T-cell (primary cell): ENCODE measurements around the gene CAPN8. TPM values are rescaled to one million over a fixed set of nuclear protein-coding genes. Genes with fewer than 3 reads are reported as not detected.
A peak's percentile ranks its signal among the peaks of the same experiment; 100 is the strongest.

Source experiments
- ATAC-seq, 4 experiments: fragments of 200-7000 bp in 3 of 4; fragments of 150-1000 bp in 1 of 4; cut with Tn5 transposase; replicated peaks in 1 of 4; 1 replicate in 3 of 4; 2 replicates in 1 of 4; pipeline ENCODE4 v1.10.0; 2021; ENCODE audit warnings: moderate library complexity in 3 of 4, mild to moderate bottlenecking in 2 of 4, moderate number of reproducible peaks in 1 of 4
- CTCF ChIA-PET, 2 donors: fragments of 300-600 bp; sonication (Branson Sonifier 250); formaldehyde crosslinking; loops; one replicate each; lab custom pipeline; 2022; ENCODE audit warnings: antibody characterized with exemption in 2 of 2; lab: Charles Lee
- POLR2A ChIA-PET, 2 donors: fragments of 300-600 bp; sonication (Branson Sonifier 250); formaldehyde crosslinking; loops; one replicate each; lab custom pipeline; 2022; ENCODE audit warnings: antibody characterized with exemption in 2 of 2; lab: Charles Lee
- DNase-seq, 35 experiments: peaks; one replicate each; pipeline versions ENCODE4 v3.0.0 to v3.0.0-alpha.2; 2013 to 2023
- H3K27ac ChIP-seq: one replicate; pipeline ENCODE4 v1.5.1; 2013; ENCODE audit warnings: low read length
- H3K27me3 ChIP-seq, 2 experiments: replicated peaks in 1 of 2; 1 replicate in 1 of 2; 2 replicates in 1 of 2; pipeline versions ENCODE4 v1.6.1 to v1.7.0; 2013; ENCODE audit warnings: low read length in 1 of 2, mixed read lengths in 1 of 2; ENCODE audit not compliant: control insufficient read depth in 2 of 2, insufficient read depth in 2 of 2; ENCODE audit errors: extremely low read depth in 1 of 2
- H3K36me3 ChIP-seq, 2 donors: 1 replicate in 1 of 2; 2 replicates in 1 of 2; pipeline versions ENCODE4 v1.6.1 to v1.7.0; 2013; ENCODE audit warnings: low read length in 1 of 2; ENCODE audit not compliant: control insufficient read depth in 2 of 2, insufficient read depth in 1 of 2; ENCODE audit errors: extremely low read depth in 1 of 2
- H3K4me1 ChIP-seq, 2 experiments: 1 replicate in 1 of 2; 2 replicates in 1 of 2; pipeline versions ENCODE4 v1.6.1 to v1.7.0; 2013; ENCODE audit warnings: low read length in 2 of 2, mixed read lengths in 1 of 2; ENCODE audit not compliant: insufficient read depth in 2 of 2, control insufficient read depth in 1 of 2; ENCODE audit errors: extremely low read depth in 1 of 2
- H3K4me3 ChIP-seq, 2 donors: 1 replicate in 1 of 2; 2 replicates in 1 of 2; pipeline versions ENCODE4 v1.5.1 to v1.7.0; 2013; ENCODE audit warnings: mild to moderate bottlenecking in 2 of 2, low read length in 1 of 2, moderate library complexity in 1 of 2; ENCODE audit not compliant: control insufficient read depth in 1 of 2; ENCODE audit errors: extremely low read depth in 1 of 2
- H3K9me3 ChIP-seq: 2 replicates; pipeline ENCODE4 v1.7.0; 2013
- H3K27ac Mint-ChIP-seq, 2 donors: one replicate each; pipeline ENCODE4 v1.8.0; 2020 to 2021; ENCODE audit warnings: mild to moderate bottlenecking in 2 of 2, mixed read lengths in 2 of 2
- H3K27me3 Mint-ChIP-seq, 2 donors: one replicate each; pipeline ENCODE4 v1.8.0; 2021 to 2022; ENCODE audit warnings: mixed read lengths in 2 of 2
- H3K36me3 Mint-ChIP-seq: one replicate; pipeline ENCODE4 v1.8.0; 2021; ENCODE audit warnings: mixed read lengths
- H3K4me1 Mint-ChIP-seq, 3 donors: one replicate each; pipeline ENCODE4 v1.8.0; 2020 to 2022; ENCODE audit warnings: mixed read lengths in 3 of 3, mild to moderate bottlenecking in 1 of 3
- H3K4me3 Mint-ChIP-seq, 3 donors: one replicate each; pipeline ENCODE4 v1.8.0; 2020 to 2022; ENCODE audit warnings: mild to moderate bottlenecking in 3 of 3, mixed read lengths in 3 of 3, moderate library complexity in 3 of 3
- H3K9me3 Mint-ChIP-seq, 3 donors: one replicate each; pipeline ENCODE4 v1.8.0; 2020 to 2022; ENCODE audit warnings: mixed read lengths in 3 of 3
- WGBS: methylation state at CpG from one replicate; pipeline ENCODE4 v1.1.5; 2013; ENCODE audit warnings: missing lambda C conversion rate; ENCODE audit not compliant: insufficient coverage; 5-methylcytosine and 5-hydroxymethylcytosine counted together
- total RNA-seq, 35 experiments: library from RNA in 6 of 35; stranded (reverse) in 6 of 35; fragments of 120-200 nt in 1 of 35; gene quantifications; one replicate each; pipeline versions ENCODE4 v1.2.1 to v1.2.4 and lab custom pipeline; 2013 to 2026

The CAPN8 gene
- total RNA-seq, 5 donors from 2014 or later (not counting 1 experiment from before 2014, with no cell fraction given), result 0.38 to 0.99 (median 0.56) TPM

DNA sequence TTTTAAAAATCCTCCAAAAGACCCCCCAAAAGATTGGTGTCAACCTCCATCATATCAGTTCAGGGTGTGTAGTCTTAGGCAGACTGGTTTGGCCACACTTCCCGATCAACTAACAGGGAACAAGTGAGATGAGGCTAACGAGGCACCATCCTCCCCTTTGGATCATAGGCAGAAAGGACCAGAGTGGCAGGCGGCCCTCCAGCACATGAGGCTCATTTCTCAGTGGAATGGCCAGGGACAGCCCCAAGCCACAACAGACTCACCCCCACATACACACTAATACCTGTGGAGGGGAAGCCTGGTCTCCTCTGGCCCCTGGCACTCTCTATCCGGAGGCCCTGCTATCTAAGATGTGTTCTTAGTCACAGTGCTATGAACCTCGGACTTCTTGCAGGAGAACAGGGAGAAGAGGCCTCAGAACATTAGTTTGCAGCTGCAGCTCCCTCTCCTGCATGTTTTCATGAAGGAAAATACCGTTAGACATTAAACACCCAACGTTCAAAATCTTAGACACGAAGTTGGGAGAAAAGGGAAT lies 29.6 kb upstream of the CAPN8 start:
- Mint-ChIP-seq H3K4me3 (no peak overlapping the region), H3K9me3 (no peaks in the 10 kb centered on the region), H3K27ac (no peak overlapping the region), H3K36me3 (no peaks in the 10 kb centered on the region), H3K27me3 (peaks cover 0 to 4% of the 10 kb centered on the region in 2 donors), H3K4me1 (peaks cover 6 to 9% (median 7%) of the 10 kb centered on the region in 3 donors)
- Histone ChIP-seq H3K9me3 (no peaks in the 10 kb centered on the region), H3K4me3 (no peak overlapping the region), H3K36me3 (no peaks in the 10 kb centered on the region), H3K4me1 (peaks cover 0 to 5% of the 10 kb centered on the region in 2 experiments), H3K27ac (no peak overlapping the region), H3K27me3 (peaks cover 0 to 14% of the 10 kb centered on the region in 2 experiments)
- no peak for DNase-seq
- ChIA-PET POLR2A (no interaction called here), CTCF (interaction anchor here (0.7 to 2.7 kb wide), 5 partner anchors 28 to 1087 kb away, joined by 3 to 20 read pairs (median 5); no protein-coding TSS in a partner anchor)
- 75% methylated on average over 2 of the region's 8 CpGs for WGBS
- no peak for ATAC-seq

DNA sequence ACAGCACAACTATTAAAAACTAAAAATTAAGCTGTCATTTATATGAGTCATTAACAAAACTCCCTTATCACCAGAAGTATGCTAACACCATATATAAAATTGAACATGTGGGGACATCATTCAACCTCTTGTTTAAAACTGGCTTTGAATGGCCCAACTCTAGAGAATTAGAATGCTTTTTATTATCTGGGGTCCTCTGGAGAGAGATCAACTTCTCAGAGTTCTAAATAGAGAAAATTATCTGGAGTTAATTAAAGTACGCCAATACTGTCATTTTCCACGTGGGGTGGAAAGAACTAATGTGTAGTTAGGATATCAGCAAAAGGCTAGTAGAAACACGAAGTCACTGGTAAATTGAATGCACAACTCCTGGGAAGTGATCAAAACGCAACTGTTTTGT lies 25.6 kb upstream of the CAPN8 start:
- 100% methylated on average over 2 of the region's 4 CpGs for WGBS
- Histone ChIP-seq H3K4me3 (no peak overlapping the region), H3K27me3 (peaks cover 0 to 4% of the 10 kb centered on the region in 2 experiments), H3K4me1 (no peaks in the 10 kb centered on the region), H3K27ac (no peak overlapping the region), H3K36me3 (no peaks in the 10 kb centered on the region), H3K9me3 (no peaks in the 10 kb centered on the region)
- ATAC-seq (no peak), DNase-seq (no peak)
- ChIA-PET POLR2A (no interaction called here), CTCF (interaction anchor here in 1 of 2 donors (0.5 to 0.6 kb wide), 2 partner anchors 20 to 465 kb away, joined by 3 read pairs; no protein-coding TSS in a partner anchor)
- peaks cover 0 to 8% (median 0%) of the 10 kb centered on the region in 3 donors for H3K9me3 Mint-ChIP-seq
- no peak overlapping the region for H3K27ac Mint-ChIP-seq
- peaks cover 3 to 6% of the 10 kb centered on the region in 2 donors for H3K27me3 Mint-ChIP-seq
- no peaks in the 10 kb centered on the region for H3K4me1 Mint-ChIP-seq
- H3K4me3 Mint-ChIP-seq, result no peak overlapping the region
- no peaks in the 10 kb centered on the region for H3K36me3 Mint-ChIP-seq

DNA sequence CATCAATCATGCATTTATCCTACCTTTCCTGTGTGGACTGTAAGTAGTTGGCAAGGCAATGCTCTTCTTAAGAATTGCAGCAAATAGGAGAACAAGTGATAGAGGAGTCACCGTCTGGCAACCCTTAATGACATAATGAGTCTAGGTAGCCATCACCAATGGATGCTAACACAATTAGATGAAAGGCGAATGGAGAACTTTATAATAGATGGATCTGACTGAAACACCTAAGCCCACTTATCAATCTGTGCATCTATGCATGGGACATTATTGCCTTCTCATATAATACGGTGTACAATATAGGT lies 18.9 kb upstream of the CAPN8 start:
- Mint-ChIP-seq H3K9me3 (peaks cover 0 to 8% (median 0%) of the 10 kb centered on the region in 3 donors), H3K27me3 (peaks cover 10% of the 10 kb centered on the region in 2 donors), H3K36me3 (no peaks in the 10 kb centered on the region), H3K27ac (no peak overlapping the region), H3K4me1 (peaks cover 0 to 3% (median 2%) of the 10 kb centered on the region in 3 donors), H3K4me3 (no peak overlapping the region)
- no CpG with 5 or more reads among the region's 3 CpGs for WGBS
- ChIA-PET CTCF (interaction anchor here (0.6 to 2.6 kb wide), 6 partner anchors 14 to 974 kb away, joined by 3 to 23 read pairs (median 5); no protein-coding TSS in a partner anchor), POLR2A (no interaction called here)
- DNase-seq (no peak), ATAC-seq (peak in 1 of 4 experiments; percentile 20)
- Histone ChIP-seq H3K27me3 (peaks cover 0 to 12% of the 10 kb centered on the region in 2 experiments), H3K36me3 (no peaks in the 10 kb centered on the region), H3K4me3 (no peak overlapping the region), H3K4me1 (peaks cover 0 to 3% of the 10 kb centered on the region in 2 experiments), H3K27ac (no peak overlapping the region), H3K9me3 (no peaks in the 10 kb centered on the region)

DNA sequence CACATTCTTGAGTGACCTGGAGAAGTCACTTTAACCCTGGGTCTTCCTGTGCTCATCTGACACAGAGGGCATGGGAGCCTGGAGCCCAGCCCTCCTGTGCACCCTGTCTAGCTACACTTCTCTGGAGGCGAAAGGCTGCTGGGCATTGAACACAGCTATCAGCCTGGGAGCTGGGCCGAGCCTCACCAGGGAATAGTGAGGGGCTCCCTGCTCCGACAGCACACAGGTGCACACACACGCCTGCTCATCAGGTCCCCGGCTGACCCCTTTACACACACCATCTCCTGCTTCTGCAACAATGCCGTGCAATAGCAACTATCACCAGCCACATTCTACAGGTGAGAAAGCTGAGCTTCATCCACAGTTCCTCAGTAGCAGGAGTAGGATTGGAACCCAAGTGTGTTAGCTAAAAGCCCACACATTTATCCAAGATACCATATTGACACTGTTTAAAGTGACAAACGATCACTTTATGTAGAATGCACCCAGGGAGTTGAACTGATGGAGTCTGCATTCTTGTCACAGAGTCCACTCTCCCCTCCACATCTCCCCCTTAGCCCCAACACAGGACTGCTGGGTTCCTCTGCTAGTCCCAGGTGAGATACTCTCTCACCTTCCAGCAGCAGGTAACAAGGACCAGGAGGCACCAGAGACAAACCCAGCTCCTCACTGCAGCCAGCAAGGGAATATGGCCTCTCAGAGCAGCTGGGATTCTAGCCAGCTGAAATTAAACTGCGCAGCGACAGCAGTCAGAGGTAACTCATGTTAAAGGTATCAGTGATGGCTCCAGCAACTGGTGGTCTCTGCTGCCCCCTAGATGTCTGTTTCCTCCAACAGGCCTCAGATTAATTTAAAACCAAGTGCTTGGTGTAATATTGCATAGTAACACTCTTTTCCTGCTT lies 18.3 kb upstream of the CAPN8 start:
- Histone ChIP-seq H3K27me3 (peaks cover 0 to 11% of the 10 kb centered on the region in 2 experiments), H3K4me1 (peaks cover 0 to 3% of the 10 kb centered on the region in 2 experiments), H3K4me3 (no peak overlapping the region), H3K27ac (no peak overlapping the region), H3K36me3 (no peaks in the 10 kb centered on the region), H3K9me3 (no peaks in the 10 kb centered on the region)
- no peak overlapping the region for H3K27ac Mint-ChIP-seq
- DNase-seq (peak; percentile 10 to 78 (median 49)), ATAC-seq (peak in 3 of 4 experiments; percentile 52 to 80 (median 77))
- POLR2A ChIA-PET, result no interaction called here
- peaks cover 10% of the 10 kb centered on the region in 2 donors for H3K27me3 Mint-ChIP-seq
- CTCF ChIA-PET, result interaction anchor here (0.6 to 2.6 kb wide), 9 partner anchors 13 to 746 kb away, joined by 3 to 23 read pairs (median 3); no protein-coding TSS in a partner anchor
- H3K4me1 Mint-ChIP-seq, result peaks cover 0 to 3% (median 2%) of the 10 kb centered on the region in 3 donors
- peaks cover 0 to 8% (median 0%) of the 10 kb centered on the region in 3 donors for H3K9me3 Mint-ChIP-seq
- 79% methylated on average over 6 of the region's 9 CpGs for WGBS
- H3K36me3 Mint-ChIP-seq, result no peaks in the 10 kb centered on the region
- no peak overlapping the region for H3K4me3 Mint-ChIP-seq

DNA sequence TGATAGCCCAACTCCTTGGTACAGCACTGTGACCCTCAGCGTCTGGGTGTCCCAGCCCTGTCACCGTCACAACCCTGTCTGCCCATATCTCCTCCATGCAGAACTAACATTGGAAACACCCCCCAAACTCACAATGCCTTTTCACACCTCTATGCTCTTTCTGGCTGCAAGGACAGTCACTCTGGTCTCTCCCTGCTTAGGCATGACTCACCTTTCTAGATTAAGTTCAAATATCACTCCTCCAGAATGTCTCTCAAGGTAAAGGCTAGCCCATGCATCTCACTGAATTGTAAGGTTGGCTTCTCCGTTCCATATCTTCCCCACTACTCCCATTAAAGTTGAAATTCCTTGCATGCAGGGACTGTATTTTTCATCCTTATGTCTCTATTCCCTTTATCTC lies 17.0 kb upstream of the CAPN8 start:
- no peaks in the 10 kb centered on the region for H3K36me3 ChIP-seq
- ChIA-PET CTCF (no interaction called here), POLR2A (no interaction called here)
- Mint-ChIP-seq H3K9me3 (peaks cover 0 to 5% (median 0%) of the 10 kb centered on the region in 3 donors), H3K4me3 (no peak overlapping the region), H3K4me1 (peaks cover 0 to 3% (median 2%) of the 10 kb centered on the region in 3 donors), H3K27ac (no peak overlapping the region), H3K36me3 (no peaks in the 10 kb centered on the region), H3K27me3 (peaks cover 6% of the 10 kb centered on the region in 2 donors)
- ATAC-seq, result no peak
- no peak overlapping the region for H3K27ac ChIP-seq
- H3K4me3 ChIP-seq, result no peak overlapping the region
- 79% methylated on average over 2 of the region's 3 CpGs for WGBS
- H3K27me3 ChIP-seq, result peaks cover 0 to 8% of the 10 kb centered on the region in 2 experiments
- H3K9me3 ChIP-seq, result no peaks in the 10 kb centered on the region
- DNase-seq, result no peak
- H3K4me1 ChIP-seq, result peaks cover 0 to 3% of the 10 kb centered on the region in 2 experiments

DNA sequence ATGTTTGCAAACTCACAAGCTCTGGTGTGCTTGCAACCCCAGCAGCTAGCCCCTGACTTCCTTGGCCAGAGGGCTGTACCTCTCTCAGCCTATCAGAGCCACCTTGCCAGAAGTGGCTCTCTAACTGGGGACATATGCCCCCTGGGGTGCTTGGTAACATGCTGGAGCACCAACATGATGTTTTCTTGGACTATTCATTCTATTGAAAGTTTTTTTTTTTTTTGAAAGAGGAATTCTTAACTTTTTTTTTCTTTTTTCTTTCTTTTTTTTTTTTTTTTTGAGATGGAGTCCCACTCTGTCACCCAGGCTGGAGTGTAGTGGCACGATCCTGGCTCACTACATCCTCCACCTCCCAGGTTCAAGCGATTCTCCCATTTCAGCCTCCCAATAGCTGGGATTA lies 14.7 kb upstream of the CAPN8 start:
- ChIA-PET POLR2A (interaction anchor here in 1 of 2 donors (0.7 kb wide), 1 partner anchor 391 kb away, joined by 3 read pairs; no protein-coding TSS in a partner anchor), CTCF (interaction anchor here in 1 of 2 donors (0.5 to 1.2 kb wide), 2 partner anchors 52 to 142 kb away, joined by 3 to 5 read pairs; no protein-coding TSS in a partner anchor)
- Histone ChIP-seq H3K36me3 (no peaks in the 10 kb centered on the region), H3K4me1 (peaks cover 0 to 3% of the 10 kb centered on the region in 2 experiments), H3K27ac (no peak overlapping the region), H3K4me3 (no peak overlapping the region), H3K9me3 (no peaks in the 10 kb centered on the region), H3K27me3 (peaks cover 0 to 8% of the 10 kb centered on the region in 2 experiments)
- Mint-ChIP-seq H3K9me3 (peaks cover under 1 to 8% (median 5%) of the 10 kb centered on the region in 3 donors), H3K36me3 (peaks cover 7% of the 10 kb centered on the region), H3K27me3 (peaks cover 4 to 6% of the 10 kb centered on the region in 2 donors), H3K4me3 (no peak overlapping the region), H3K27ac (no peak overlapping the region), H3K4me1 (peaks cover 0 to 3% (median 2%) of the 10 kb centered on the region in 3 donors)
- ATAC-seq (no peak), DNase-seq (no peak)
- no CpG with 5 or more reads among the region's 2 CpGs for WGBS
